Bronchial epithelial cell (primary cell): ENCODE data around the gene CDC45. TPM values are rescaled to one million over a fixed set of nuclear protein-coding genes. Genes with fewer than 3 reads are reported as not detected.

Experiments used
- DNase-seq: peaks from one replicate; pipeline ENCODE4 v3.0.0-alpha.2; 2010; ENCODE audit warnings: low read depth
- FAIRE-seq: peaks from 2 replicates; lab custom pipeline; 2011; peaks lifted over from hg19 to GRCh38; lab: Jason Lieb, UNC
- H3K27me3 ChIP-seq: 2 replicates; pipeline ENCODE4 v1.5.1; 2011; ENCODE audit warnings: low read length; ENCODE audit not compliant: control insufficient read depth, insufficient read depth
- H3K36me3 ChIP-seq: 2 replicates; pipeline ENCODE4 v1.5.1; 2011; ENCODE audit warnings: low read length; ENCODE audit not compliant: control insufficient read depth, insufficient read depth
- H3K4me3 ChIP-seq: 2 replicates; pipeline ENCODE4 v1.5.1; 2011; ENCODE audit warnings: mild to moderate bottlenecking, low read depth, low read length, control low read depth
- total RNA-seq: library from RNA; depleted of rRNA; stranded (reverse); fragments of >200 nt; gene quantifications from 2 replicates; pipeline ENCODE4 v1.2.1, GENCODE V29; 2014
- TF ChIP-seq, protein P1 (sequence below): IDR thresholded peaks from 2 replicates; pipeline ENCODE4 v1.5.1; 2011; ENCODE audit warnings: mild to moderate bottlenecking, moderate library complexity, low read length, control low read depth, inconsistent platforms; ENCODE audit not compliant: insufficient read depth, severe bottlenecking

Gene CDC45
- total RNA-seq, 1 donor from 2014 or later = 0.26 TPM

DNA sequence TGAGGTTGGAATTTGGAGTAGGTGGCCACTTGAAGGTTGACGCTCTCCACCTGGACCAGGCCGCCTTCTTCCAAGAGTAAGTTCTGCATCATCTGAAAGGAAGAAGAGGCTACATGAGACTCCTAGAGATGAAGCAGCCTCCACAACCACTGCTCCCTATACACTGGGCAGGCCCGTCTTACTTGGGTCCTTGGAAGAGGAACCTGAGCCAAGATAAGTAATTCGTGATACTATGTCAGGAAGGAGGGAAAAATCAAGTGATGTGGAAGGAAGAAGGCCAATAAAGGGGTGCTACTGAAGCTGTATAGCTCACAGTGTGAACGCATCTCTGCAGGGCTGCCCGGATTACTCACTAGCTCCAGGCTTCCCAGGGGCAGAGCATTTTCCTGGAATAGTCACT lies 11.8 kb upstream of the CDC45 start:
- TF ChIP-seq, protein P1, sequence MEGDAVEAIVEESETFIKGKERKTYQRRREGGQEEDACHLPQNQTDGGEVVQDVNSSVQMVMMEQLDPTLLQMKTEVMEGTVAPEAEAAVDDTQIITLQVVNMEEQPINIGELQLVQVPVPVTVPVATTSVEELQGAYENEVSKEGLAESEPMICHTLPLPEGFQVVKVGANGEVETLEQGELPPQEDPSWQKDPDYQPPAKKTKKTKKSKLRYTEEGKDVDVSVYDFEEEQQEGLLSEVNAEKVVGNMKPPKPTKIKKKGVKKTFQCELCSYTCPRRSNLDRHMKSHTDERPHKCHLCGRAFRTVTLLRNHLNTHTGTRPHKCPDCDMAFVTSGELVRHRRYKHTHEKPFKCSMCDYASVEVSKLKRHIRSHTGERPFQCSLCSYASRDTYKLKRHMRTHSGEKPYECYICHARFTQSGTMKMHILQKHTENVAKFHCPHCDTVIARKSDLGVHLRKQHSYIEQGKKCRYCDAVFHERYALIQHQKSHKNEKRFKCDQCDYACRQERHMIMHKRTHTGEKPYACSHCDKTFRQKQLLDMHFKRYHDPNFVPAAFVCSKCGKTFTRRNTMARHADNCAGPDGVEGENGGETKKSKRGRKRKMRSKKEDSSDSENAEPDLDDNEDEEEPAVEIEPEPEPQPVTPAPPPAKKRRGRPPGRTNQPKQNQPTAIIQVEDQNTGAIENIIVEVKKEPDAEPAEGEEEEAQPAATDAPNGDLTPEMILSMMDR = no peak
- Histone ChIP-seq H3K27me3 (no peaks in the 10 kb centered on the region), H3K4me3 (no peak overlapping the region), H3K36me3 (peaks cover 57% of the 10 kb centered on the region)
- FAIRE-seq (no peak), DNase-seq (no peak)

DNA sequence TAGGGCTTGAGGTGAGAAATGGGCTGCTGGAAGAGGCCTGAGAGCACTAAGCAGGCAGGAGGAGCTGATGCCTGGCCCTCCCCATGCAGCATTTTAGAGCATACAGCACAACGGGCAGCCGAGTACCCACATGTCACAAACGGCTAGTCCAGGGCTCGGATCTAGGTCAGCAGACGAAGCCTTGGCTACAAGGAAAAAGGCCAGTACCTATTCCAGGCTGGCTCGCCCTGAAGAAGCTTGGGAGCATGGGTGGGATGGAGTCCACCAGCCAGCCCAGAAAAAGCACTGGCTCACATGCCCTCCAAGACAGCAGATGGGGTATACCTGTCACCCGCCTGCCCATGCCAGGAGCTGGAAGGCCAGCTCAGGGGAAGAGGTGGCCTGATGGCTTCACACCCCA lies 10.3 kb upstream of the CDC45 start:
- Histone ChIP-seq H3K36me3 (peaks cover 59% of the 10 kb centered on the region), H3K27me3 (no peaks in the 10 kb centered on the region), H3K4me3 (no peak overlapping the region)
- FAIRE-seq (no peak), DNase-seq (no peak)
- TF ChIP-seq, protein P1 = no peak

DNA sequence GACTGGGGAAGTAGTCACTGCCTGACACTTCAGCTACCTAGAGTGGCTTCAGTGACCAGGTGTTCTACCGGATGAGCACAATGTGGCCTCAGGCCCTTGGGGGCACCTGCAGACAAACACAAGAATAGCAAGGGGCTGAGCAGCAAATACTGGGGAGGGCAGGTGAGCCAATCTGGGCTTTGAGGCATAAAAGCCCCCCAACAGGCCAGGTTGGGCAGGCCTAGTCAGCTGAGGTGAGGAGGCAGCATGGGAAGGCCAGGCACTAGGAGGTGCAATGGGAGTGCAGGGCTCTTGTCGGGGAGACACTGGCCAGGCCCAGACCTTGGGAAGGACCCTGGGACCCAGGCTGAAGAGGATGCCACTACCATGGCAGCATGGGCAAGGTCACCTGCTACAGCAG lies 9.7 kb upstream of the CDC45 start:
- TF ChIP-seq, protein P1 = no peak
- Histone ChIP-seq H3K36me3 (peaks cover 58% of the 10 kb centered on the region), H3K4me3 (no peak overlapping the region), H3K27me3 (no peaks in the 10 kb centered on the region)
- FAIRE-seq = no peak
- no peak for DNase-seq

DNA sequence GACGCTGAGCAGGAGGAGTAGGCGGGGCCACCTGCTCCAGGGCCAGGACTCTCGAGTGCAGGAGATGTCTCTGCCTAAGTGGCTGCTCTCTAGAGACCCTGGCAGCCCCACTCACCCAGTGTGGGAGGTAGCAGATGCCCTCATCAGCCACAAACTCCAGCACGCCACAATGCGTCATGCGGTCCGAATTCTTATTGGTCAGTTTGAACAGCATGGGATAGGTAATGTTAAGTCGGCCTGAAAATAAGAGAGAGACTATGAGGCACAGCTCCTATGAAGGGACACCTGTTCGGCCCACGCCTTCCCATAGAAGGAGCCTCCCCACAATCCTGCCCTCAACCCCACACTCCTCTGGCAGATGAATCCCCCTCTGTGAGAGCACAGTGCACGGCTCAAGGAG lies 8.1 kb upstream of the CDC45 start:
- DNase-seq (no peak), FAIRE-seq (no peak)
- H3K36me3 ChIP-seq = peaks cover 51% of the 10 kb centered on the region
- no peaks in the 10 kb centered on the region for H3K27me3 ChIP-seq
- TF ChIP-seq, protein P1 = no peak
- H3K4me3 ChIP-seq = no peak overlapping the region

DNA sequence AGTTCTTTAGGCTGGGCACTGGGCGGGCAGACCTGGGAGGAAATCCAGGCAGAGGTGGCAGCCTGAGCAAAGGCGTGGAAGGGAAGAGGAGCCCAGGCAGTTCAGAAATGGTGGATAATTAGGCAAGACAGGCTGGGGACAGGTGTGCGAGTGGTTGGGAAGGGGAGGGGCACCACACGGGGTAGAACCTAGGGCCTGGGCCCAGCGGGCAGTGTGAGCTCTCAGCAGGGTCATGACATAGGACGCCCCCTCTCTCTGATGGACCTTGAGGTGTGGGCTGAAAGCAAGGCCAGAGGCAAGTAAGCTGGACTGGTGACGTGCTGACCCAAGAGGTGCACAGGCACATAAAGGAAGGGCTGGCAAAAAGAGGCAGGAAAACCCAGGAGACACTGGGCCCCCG lies 7.5 kb upstream of the CDC45 start:
- H3K36me3 ChIP-seq = peaks cover 46% of the 10 kb centered on the region
- no peak overlapping the region for H3K4me3 ChIP-seq
- DNase-seq (no peak), FAIRE-seq (no peak)
- TF ChIP-seq, protein P1 = no peak
- no peaks in the 10 kb centered on the region for H3K27me3 ChIP-seq

DNA sequence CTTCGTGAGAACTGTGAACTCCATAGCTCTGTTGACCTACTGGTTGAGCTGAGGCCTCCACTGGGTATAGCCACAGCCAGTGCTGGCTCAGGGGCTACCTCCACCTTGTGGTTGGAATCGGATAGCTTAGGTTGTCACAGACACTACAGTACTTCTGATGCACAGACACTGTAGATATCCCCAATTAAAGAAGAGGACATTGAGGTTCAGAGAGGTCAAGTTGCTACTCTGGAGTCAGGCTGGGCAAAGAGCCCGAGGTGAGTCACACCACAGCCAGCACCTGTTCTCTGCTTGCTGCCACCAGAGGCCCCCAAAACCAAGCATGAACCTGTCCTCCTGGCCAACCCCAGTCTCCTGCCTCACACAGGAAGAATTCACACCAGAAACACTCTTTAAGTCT lies 6.1 kb upstream of the CDC45 start:
- TF ChIP-seq, protein P1 = peak; percentile 8
- DNase-seq (no peak), FAIRE-seq (no peak)
- Histone ChIP-seq H3K27me3 (no peaks in the 10 kb centered on the region), H3K36me3 (peaks cover 38% of the 10 kb centered on the region), H3K4me3 (no peak overlapping the region)
